A549 (cell line): ENCODE measurements around the gene RIT1.

Experiments used
- CHD2 ChIP-seq: fragments of 150-350 bp; IDR thresholded peaks from 2 replicates; pipeline ENCODE4 v1.6.1; 2014; ENCODE audit warnings: low read length; ENCODE audit not compliant: partially characterized antibody
- CTCF ChIP-seq: fragments of >200 bp; sonication (Bioruptor Twin); formaldehyde crosslinking; IDR thresholded peaks from 3 replicates; pipeline ENCODE4 v1.5.1; 2016
- EP300 ChIP-seq, 2 experiments: fragments of >200 bp; sonication (Bioruptor Twin); formaldehyde crosslinking; IDR thresholded peaks; 2 replicates in 1 of 2; 3 replicates in 1 of 2; pipeline ENCODE4 v1.6.1; 2016 to 2017
- ESRRA ChIP-seq: fragments of 150-350 bp; IDR thresholded peaks from 2 replicates; pipeline ENCODE4 v1.6.1; 2014; ENCODE audit warnings: mild to moderate bottlenecking, low read length, borderline replicate concordance
- JUN ChIP-seq, 2 experiments: fragments of >200 bp; sonication (Bioruptor Twin); formaldehyde crosslinking; IDR thresholded peaks; 2 replicates in 1 of 2; 3 replicates in 1 of 2; pipeline ENCODE4 v1.6.1; 2016 to 2017
- KDM1A ChIP-seq: fragments of 200-600 bp; sonication (generic); IDR thresholded peaks from 2 replicates; pipeline ENCODE4 v1.6.1; 2016; ENCODE audit warnings: low read depth, mild to moderate bottlenecking
- MYC ChIP-seq: IDR thresholded peaks from 2 replicates; pipeline ENCODE4 v1.6.1; 2012; ENCODE audit warnings: mild to moderate bottlenecking, inconsistent platforms, low read length, improper control_type of control experiment, borderline replicate concordance
- REST ChIP-seq: fragments of 200-600 bp; sonication (generic); IDR thresholded peaks from 2 replicates; pipeline ENCODE4 v1.6.1; 2016; ENCODE audit warnings: antibody characterized with exemption, mild to moderate bottlenecking, moderate library complexity
- RFX5 ChIP-seq: fragments of 450-650 bp; IDR thresholded peaks from 2 replicates; pipeline ENCODE4 v1.7.1; 2014; ENCODE audit warnings: antibody characterized with exemption, mild to moderate bottlenecking, moderate library complexity
- RNF2 ChIP-seq: fragments of 200-600 bp; sonication (generic); IDR thresholded peaks from 2 replicates; pipeline ENCODE4 v1.6.1; 2016; ENCODE audit warnings: low read depth, mild to moderate bottlenecking, antibody characterized with exemption, moderate library complexity, borderline replicate concordance
- SMC3 ChIP-seq: fragments of >200 bp; sonication (Bioruptor Twin); formaldehyde crosslinking; IDR thresholded peaks from 3 replicates; pipeline ENCODE4 v1.6.1; 2018; ENCODE audit warnings: inconsistent platforms

GRCh38 chr1:155932081-155932480 lies 20.9 kb upstream of the RIT1 start:
- TF ChIP-seq JUN (IDR thresholded peaks at IDR 0.05) (no peak), CTCF (no peak), SMC3 (no peak), RNF2 (no peak), EP300 (IDR thresholded peaks at IDR 0.05) (no peak), MYC (no peak), CHD2 (no peak), REST (no peak), RFX5 (no peak), ESRRA (no peak), KDM1A (no peak)
